NCI-H82 (cell line): ENCODE results near the gene DCAF4.
"Not testable (repeated sequence)": the region's sequence is repeated elsewhere in the genome, so short reads cannot be mapped to it uniquely, and the experiment has no call there.

ENCODE experiments used
- DNase-seq: peaks from one replicate; lab custom pipeline; 2025; lab: John Stamatoyannopoulos, UW

Gene DCAF4

DNA sequence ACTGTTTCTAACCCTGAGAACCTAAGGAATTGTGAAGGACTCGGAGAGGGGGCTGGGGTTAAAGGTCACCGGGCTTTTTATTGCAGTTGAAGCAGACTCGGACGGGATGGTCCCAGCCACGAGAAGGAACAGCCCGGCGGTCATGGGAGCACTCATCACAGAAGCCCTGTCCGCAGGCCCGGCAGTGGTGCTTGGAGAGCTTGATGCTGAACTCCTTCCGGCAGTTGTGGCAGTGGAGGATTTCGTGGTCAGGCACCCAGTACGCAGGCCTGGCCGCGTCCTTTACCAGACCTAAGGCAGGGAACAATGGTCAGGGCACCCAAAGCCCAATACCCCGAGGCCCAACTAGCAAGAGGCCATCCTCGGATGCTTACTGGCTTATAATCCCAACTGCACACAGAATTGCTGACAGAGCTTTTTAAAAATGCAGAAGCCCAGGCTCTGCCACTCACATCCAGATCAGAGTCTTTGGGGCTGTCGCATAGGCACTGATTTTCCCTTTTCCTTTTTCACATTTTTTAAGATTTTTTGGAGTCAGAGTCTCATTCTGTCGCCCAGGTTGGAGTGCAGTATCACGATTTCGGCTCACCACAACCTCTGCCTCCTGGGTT is 44.7 kb downstream of the DCAF4 start:
- no peak for DNase-seq

DNA sequence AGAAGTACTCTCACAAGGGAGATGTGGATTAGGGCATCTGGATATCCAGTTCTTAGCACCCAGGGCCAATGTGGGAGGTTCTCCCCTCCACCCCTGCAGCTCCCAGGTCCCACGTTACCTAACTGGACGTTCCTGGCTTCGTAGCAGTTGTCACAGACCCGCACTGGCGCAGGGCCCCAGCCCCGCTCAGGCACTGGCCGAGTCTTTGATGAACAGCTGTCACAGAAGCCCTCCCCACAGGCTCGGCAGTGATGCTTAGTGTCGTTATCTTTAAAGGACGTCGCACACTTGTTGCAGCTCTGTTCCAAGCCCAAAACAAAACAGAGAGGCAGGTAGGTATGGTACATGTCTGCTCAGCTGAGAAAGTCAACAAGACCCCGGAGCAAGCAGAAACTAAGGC is 48.4 kb downstream of the DCAF4 start:
- peak; percentile 31 for DNase-seq

DNA sequence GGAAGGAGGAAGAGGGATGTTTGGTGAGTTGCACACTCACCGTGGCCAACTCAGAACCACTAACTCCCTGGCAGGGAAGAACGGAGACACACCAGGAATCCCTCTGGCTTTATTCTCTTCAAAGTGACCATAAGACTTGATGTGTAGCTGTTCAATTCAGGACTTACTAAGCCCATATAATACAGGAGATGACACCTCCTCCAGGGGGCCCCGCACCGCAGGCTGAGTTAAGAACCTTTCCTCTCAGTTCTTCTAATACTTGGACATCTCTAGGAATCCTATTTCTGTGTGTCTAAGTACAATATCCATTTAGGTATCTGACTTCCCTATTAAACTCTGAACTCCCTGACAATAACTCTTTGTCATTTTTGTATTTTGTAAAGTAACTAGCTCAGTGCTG is 49.5 kb downstream of the DCAF4 start:
- peak; percentile 18 for DNase-seq

DNA sequence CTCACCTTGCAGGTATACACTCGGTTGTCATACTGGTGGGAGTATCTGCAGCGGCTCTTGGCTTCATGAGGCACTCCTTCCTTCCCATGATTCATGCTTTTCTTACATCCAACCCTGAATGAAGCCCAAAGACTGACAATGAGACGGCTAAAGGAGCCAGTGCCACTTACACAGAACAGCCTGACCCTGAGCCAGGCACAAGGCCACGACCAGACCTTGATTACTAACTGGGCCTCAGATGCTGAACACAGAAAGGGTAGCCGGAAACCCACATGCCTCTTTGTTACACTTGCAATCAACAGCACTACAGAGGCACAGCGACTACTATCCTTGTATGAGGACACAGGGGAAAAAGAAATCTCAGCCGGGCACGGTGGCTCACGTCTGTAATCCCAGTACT is 52.6 kb downstream of the DCAF4 start:
- DNase-seq, result no peak

DNA sequence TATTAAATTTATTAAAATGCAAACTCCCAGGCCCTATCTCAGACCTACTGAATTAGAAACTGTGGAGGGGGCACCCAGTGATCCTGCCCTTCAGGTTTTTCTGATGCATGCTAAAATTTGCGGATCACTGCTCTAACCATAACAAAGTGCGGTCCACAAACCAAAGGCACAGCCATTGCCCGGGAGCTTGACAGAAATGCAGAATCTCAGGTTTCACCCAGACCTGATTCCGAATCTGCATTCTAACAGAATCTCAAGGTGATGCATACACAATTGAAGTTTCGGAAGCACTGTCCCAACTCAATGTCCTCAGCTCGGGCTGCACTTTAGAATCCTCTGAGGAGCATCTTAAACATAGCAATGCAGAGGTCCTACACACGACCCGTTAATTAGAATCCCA is 54.6 kb downstream of the DCAF4 start:
- DNase-seq, result no peak

DNA sequence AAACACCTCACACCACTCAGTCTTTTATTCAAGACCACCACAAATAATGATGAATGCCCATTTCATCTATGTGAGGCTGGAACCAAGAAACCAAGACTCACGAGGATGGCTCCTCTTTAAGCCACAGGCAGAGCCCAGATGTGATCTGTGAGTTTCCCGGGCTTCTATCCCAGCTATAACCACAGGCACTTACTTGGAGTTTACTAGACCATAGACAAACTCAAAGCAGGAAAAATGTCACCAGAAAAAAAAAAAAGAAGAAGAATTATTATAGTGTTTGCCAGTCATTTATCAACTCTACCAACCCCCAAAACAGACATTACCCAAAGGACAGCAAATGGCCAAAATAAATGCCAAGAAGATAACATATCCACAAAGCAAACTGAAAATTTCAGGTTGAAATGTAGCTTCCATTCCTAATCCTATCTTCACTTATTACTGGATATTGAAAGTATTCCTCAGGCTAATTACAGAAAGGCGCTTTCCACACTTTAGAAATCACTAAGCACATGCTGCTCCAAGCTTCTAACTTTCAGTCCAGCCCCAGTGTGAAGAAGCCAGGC is 56.0 kb downstream of the DCAF4 start:
- no peak for DNase-seq

DNA sequence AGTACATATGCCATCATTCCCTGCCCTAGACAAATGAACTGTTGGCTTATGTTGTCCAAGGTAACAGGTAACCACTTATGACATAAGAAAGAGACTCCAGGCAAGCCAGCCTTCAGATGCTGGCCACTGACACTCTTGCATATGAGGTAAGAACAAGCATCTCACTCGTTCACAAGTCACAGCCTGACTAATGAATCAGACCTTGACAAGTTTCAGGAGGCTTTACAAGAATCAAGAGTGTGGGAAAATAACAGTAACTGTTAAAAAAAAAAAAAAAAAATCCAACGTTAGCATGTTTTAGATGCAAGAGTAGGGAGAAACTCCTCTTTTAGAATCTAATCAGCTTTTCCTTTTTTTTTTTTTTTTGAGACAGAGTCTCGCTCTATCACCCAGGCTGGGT is 60.0 kb downstream of the DCAF4 start:
- DNase-seq, result no peak

DNA sequence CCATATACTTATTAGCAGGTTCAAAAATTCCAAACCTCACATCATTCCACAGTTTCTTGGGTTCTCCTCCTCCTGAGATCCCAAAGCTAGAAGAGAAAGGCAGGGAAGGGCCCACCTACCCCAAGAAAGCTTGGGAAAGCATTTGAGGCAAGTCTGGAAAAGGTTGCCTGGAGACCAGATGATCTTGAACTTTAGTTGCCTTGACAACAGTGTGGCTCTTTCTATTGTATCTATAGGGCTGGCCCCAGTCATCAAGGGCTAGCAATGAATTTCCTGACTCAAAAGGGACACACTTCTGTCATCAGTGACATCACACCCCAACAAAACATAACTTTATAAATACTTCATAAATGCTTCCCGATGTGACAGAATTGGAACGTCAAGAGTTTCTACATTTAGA is 60.6 kb downstream of the DCAF4 start:
- no peak for DNase-seq

DNA sequence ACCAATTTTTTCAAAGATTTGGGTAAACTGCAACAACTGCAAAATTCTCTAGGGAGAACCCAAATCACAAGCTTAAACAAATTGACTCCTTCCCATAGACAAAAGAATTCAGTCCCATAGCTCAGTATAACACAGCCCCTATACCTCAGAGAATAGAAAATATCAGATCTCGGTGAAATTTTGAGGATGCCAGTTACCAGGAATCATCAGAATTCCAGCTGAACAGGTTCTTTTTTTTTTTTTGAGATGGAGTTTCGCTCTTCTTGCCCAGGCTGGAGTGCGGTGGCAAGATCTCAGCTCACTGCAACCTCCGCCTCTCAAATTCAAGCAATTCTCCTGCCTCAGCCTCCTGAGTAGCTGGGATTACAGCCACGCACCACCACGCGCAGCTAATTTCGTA is 63.9 kb downstream of the DCAF4 start:
- no peak for DNase-seq

DNA sequence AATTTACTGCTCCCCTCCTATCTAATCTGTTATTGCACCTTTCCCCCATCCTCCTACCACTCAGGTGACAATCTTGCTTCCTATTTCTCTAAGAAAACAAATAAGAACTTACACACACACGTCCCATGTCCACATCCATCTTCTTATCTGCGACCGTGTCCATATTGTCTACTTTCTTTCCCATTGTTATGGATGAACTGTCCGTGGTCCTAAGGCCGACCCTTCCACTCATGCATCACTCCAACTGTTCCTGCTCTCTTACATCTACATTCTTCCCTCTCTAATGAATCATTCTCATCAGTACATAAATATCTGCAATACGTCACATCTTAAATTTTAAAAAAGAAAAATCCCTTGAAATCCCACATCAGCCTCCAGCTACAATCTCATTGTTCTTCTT is 70.7 kb downstream of the DCAF4 start:
- no peak for DNase-seq

DNA sequence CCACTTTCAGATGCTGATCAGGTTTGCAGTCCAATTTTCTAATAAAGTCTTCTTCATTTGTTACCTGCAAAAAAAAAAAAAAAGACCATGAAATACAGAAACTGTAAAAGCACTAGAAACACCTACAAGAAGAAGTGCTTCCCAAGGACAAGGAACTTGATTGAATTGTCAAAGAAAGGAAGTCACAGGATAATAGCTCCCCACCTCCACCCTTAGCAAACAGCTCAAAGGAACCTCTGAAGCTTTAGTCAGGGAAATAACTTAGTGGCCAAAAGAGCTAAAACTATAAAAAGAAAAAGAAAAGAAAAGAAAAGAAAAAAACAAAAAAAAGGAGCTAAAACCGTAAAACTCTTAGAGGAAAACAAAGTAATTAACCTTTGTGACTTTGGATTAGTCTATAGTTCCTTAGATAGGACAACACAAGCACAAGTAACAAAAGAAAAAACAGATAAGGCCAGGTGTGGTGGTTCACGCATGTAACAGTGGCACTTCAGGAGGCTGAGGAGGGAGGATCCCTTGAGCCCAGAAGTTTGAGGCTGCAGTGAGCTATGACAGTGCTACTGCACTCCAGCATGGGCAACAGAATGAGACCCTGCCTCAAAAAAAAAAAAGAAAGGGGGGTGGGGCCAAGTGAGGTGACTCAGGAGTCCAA is 72.1 kb downstream of the DCAF4 start:
- no peak for DNase-seq

DNA sequence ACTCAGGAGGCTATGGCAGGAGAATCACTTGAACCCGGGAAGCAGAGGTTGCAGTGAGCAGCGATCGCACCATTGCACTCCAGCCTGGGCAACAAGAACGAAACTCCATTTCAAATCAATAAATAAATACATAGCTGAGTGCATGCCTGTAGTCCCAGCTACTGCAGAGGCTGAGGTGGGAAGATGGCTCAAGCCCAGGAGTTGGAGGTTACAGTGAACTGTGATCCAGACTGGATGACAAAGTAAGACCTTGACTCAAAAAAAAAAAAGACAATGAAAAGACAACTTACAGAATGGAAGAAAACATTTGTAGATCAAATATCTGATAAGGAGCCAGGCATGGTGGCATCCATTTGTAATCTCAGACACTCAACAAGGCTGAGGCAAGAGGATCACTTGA is 73.1 kb downstream of the DCAF4 start:
- no peak for DNase-seq

DNA sequence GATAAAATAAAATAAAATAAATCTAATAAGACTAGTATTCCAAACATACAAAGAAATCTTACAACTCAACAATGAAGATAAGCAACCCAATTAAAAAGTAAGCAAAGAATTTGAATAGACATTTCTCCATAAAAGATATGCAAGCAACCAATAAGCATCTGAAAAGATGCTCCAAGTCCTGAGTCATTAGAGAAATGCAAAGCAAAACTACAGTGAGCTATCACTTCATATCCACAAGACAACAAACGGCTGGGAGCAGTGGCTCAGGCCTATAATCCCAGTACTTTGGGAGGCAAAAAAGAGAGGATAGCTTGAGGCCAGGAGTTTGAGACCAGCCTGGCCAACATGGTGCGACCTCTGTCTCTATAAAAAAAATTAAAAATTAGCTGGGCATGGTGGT is 73.8 kb downstream of the DCAF4 start:
- DNase-seq, result no peak

DNA sequence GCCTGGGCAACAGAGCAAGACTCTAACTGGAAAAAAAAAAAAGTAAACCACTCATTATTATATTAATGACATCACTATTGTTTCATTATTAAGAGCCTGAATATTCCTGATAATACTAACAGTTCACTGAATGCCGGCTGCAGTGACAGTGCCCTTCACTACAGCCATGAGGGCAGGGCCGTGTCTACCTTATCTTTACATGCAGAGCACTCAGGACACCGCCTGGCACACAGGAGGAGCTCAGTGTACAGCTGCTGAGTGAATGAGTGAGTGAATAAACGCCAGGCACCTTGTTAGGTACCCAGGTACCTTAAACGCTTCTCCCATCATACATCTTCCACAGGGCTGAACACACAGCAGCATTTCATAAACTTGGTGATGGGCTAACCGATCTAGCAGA is 77.4 kb downstream of the DCAF4 start:
- no peak for DNase-seq

DNA sequence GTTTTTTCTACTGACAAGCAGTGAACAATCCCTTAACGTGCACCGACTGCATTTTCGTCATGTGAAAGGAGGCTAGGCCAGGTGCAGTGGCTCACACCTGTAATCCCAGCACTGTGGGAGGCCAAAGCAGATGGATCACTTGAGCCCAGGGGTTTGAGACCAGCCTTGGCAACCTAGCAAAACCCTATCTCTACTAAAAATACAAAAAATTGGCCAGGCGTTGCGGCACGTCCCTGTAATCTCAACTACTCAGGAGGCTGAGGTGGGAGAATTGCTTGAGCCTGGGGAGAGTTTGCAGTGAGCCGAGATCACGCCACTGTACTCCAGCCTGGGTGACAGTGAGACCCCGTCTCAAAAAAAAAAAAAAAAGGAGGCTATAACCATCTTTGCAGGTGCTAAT is 78.4 kb downstream of the DCAF4 start:
- not testable (repeated sequence) for DNase-seq

DNA sequence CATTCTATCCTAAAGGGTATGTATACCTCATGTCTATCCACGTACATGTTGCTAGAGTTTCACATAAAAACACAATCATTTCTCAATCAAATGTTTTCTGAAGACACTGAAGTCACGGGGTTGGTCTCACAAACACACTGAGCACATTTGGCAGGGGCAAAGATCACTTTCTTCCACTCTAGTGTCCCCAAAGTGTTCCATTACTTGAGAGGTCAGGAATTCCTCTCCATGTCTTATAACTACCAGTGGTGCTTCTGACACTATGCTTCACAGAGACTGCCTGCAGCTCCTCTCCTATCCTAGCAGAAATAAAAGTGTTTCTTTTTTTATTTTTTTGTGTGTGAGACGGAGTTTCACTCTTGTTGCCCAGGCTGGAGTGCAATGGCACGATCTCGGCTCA is 81.6 kb downstream of the DCAF4 start:
- DNase-seq, result no peak

DNA sequence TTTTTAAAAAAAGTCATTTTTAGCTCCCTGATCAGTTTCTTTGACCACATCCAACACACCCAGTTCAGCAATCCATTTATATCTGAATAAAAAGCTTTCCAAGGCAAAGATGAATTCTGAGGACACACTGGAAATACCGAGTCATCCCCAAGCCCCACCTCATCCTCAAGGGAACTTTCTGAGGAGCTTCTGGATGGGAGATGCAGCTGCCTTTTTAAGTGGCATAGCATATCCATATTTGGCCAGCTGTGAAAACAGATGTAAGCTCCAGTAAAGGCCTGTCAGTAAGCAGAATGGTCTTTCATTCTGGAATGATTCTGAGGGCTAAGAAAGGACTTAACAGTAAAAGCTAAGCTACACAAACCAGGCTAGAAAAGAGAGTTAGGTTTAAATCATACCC is 82.2 kb downstream of the DCAF4 start:
- no peak for DNase-seq
